ENCODE results near the gene PZP. TPM values are rescaled to one million over a fixed set of nuclear protein-coding genes. Genes with fewer than 3 reads are reported as not detected.

The PZP gene
- total and polyA plus RNA-seq, 10 of the 15 experiments (the other 5 are each of a cell fraction or from before 2014, with no cell fraction given): not detected

GRCh38 chr12:9130244-9130643 is 78.0 kb downstream of the PZP start:
- Histone ChIP-seq H3K27me3 (replicated peaks in 1 of 2; ENCODE audit: control insufficient read depth in 2 of 2, insufficient read depth in 2 of 2, low read length in 1 of 2) (no peaks in the 10 kb centered on the region), H3K79me2 (ENCODE audit: control insufficient read depth, insufficient read depth, low read length) (no peaks in the 10 kb centered on the region), H3K4me2 (ENCODE audit: control insufficient read depth, insufficient read depth) (no peak overlapping the region), H3K4me3 (no peak overlapping the region), H3K27ac (ENCODE audit: control insufficient read depth, insufficient read depth) (no peak overlapping the region), H3K9ac (ENCODE audit: control insufficient read depth, insufficient read depth, low read length) (no peak overlapping the region), H3K9me3 (replicated peaks; ENCODE audit: control insufficient read depth, insufficient read depth, low read length) (no peaks in the 10 kb centered on the region), H4K20me1 (ENCODE audit: control insufficient read depth, insufficient read depth) (no peaks in the 10 kb centered on the region), H2AFZ (ENCODE audit: control insufficient read depth, low read depth, low read length) (no peak overlapping the region), H3K36me3 (ENCODE audit: control insufficient read depth in 2 of 2, insufficient read depth in 2 of 2, low read length in 1 of 2) (no peaks in the 10 kb centered on the region), H3K4me1 (ENCODE audit: control insufficient read depth, insufficient read depth, low read length) (no peaks in the 10 kb centered on the region)
- intact Hi-C loops (cut with micrococcal nuclease; ENCODE audit: unreplicated experiment) (no loop called here), in situ Hi-C loops (cut with MboI) (no loop called here)
- SMC1A ChIA-PET (ENCODE audit: uncharacterized antibody, unreplicated experiment): no interaction called here
- POLR2A ChIA-PET: no interaction called here
- CTCF ChIA-PET: no interaction called here
- DNase-seq (ENCODE audit: low read depth, low spot score) (no peak), ATAC-seq (no peak), FAIRE-seq (no peak)
- WGBS (ENCODE audit: insufficient coverage, insufficient replicate concordance, low lambda C conversion rate, missing lambda C conversion rate): 34% methylated on average over 2 of the region's 2 CpGs
- no TSS peak for BruUV-seq (replicated peaks)
- RAD21 ChIA-PET (ENCODE audit: unreplicated experiment): no interaction called here
- no peak for TF ChIP-seq REST (IDR thresholded peaks at IDR 0.05; ENCODE audit: low read depth, low read length)
- TF ChIP-seq BHLHE40 (IDR thresholded peaks at IDR 0.05; ENCODE audit: borderline replicate concordance in 1 of 2, low read depth in 2 of 2, low read length in 1 of 2): no peak
- no peak for TF ChIP-seq ZBTB11 (CRISPR knock-in tag; IDR thresholded peaks at IDR 0.05)
- no peak for TF ChIP-seq EZH2 (IDR thresholded peaks at IDR 0.05; ENCODE audit: borderline replicate concordance, control insufficient read depth, low read depth, low read length)
- TF ChIP-seq RUNX3 (IDR thresholded peaks at IDR 0.05; ENCODE audit: low read length): no peak
- TF ChIP-seq, protein P1, sequence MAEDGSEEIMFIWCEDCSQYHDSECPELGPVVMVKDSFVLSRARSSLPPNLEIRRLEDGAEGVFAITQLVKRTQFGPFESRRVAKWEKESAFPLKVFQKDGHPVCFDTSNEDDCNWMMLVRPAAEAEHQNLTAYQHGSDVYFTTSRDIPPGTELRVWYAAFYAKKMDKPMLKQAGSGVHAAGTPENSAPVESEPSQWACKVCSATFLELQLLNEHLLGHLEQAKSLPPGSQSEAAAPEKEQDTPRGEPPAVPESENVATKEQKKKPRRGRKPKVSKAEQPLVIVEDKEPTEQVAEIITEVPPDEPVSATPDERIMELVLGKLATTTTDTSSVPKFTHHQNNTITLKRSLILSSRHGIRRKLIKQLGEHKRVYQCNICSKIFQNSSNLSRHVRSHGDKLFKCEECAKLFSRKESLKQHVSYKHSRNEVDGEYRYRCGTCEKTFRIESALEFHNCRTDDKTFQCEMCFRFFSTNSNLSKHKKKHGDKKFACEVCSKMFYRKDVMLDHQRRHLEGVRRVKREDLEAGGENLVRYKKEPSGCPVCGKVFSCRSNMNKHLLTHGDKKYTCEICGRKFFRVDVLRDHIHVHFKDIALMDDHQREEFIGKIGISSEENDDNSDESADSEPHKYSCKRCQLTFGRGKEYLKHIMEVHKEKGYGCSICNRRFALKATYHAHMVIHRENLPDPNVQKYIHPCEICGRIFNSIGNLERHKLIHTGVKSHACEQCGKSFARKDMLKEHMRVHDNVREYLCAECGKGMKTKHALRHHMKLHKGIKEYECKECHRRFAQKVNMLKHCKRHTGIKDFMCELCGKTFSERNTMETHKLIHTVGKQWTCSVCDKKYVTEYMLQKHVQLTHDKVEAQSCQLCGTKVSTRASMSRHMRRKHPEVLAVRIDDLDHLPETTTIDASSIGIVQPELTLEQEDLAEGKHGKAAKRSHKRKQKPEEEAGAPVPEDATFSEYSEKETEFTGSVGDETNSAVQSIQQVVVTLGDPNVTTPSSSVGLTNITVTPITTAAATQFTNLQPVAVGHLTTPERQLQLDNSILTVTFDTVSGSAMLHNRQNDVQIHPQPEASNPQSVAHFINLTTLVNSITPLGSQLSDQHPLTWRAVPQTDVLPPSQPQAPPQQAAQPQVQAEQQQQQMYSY (CRISPR knock-in tag; IDR thresholded peaks at IDR 0.05): no peak
- TF ChIP-seq POLR2AphosphoS5 (IDR thresholded peaks at IDR 0.05; ENCODE audit: low read length): no peak
- TF ChIP-seq LARP7 (IDR thresholded peaks at IDR 0.05): no peak
- no peak for TF ChIP-seq CTCF (IDR thresholded peaks at IDR 0.05 in 2 of 3, conservative IDR thresholded peaks at IDR 0.05 in 1 of 3; ENCODE audit: control insufficient read depth in 2 of 3, extremely low read depth in 1 of 3, insufficient read depth in 1 of 3, low read depth in 3 of 3, low read length in 3 of 3)
- TF ChIP-seq RFX5 (IDR thresholded peaks at IDR 0.05; ENCODE audit: low read depth, low read length): no peak
- TF ChIP-seq CHD1 (IDR thresholded peaks at IDR 0.05; ENCODE audit: low read depth, low read length): no peak
- no peak for TF ChIP-seq NBN (IDR thresholded peaks at IDR 0.05)
